ENCODE measurements around the gene NEXN.

NEXN gene

DNA sequence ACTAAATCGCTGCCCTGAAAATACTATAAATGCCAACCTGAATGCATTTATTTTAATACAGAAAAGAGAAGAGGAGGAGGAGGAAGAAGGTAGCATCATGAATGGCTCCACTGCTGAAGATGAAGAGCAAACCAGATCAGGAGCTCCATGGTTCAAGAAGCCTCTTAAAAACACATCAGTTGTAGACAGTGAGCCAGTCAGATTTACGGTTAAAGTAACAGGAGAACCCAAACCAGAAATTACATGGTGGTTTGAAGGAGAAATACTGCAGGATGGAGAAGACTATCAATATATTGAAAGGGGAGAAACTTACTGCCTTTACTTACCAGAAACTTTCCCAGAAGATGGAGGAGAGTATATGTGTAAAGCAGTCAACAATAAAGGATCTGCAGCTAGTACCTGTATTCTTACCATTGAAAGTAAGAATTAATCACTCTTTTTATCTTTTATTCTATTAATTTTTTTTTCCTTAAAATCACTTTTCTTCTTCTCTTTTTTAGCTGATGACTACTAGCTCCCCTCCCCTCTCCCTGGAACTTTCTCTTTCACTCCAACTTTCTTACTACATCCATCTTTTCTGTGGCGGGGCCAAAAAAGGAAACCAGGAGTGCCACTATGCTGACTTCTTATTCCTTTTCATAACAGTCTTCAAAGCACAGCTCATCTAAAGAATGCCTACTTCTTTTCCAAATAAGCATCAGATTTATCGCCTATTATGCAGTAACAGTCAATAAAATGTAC is 54.1 kb downstream of the NEXN start:
- Mint-ChIP-seq H3K27me3 (ENCODE audit: low read depth) (no peaks in the 10 kb centered on the region), H3K27ac (peak overlapping the region in 1 of 3 experiments; percentile 9), H3K9me3 (no peaks in the 10 kb centered on the region), H3K4me1 (no peaks in the 10 kb centered on the region), H3K4me3 (no peak overlapping the region), H3K36me3 (ENCODE audit: low read depth) (peaks cover 70% of the 10 kb centered on the region)
- TF ChIP-seq, protein P1, sequence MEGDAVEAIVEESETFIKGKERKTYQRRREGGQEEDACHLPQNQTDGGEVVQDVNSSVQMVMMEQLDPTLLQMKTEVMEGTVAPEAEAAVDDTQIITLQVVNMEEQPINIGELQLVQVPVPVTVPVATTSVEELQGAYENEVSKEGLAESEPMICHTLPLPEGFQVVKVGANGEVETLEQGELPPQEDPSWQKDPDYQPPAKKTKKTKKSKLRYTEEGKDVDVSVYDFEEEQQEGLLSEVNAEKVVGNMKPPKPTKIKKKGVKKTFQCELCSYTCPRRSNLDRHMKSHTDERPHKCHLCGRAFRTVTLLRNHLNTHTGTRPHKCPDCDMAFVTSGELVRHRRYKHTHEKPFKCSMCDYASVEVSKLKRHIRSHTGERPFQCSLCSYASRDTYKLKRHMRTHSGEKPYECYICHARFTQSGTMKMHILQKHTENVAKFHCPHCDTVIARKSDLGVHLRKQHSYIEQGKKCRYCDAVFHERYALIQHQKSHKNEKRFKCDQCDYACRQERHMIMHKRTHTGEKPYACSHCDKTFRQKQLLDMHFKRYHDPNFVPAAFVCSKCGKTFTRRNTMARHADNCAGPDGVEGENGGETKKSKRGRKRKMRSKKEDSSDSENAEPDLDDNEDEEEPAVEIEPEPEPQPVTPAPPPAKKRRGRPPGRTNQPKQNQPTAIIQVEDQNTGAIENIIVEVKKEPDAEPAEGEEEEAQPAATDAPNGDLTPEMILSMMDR (IDR thresholded peaks at IDR 0.05; ENCODE audit: unreplicated experiment in 3 of 3), result no peak

DNA sequence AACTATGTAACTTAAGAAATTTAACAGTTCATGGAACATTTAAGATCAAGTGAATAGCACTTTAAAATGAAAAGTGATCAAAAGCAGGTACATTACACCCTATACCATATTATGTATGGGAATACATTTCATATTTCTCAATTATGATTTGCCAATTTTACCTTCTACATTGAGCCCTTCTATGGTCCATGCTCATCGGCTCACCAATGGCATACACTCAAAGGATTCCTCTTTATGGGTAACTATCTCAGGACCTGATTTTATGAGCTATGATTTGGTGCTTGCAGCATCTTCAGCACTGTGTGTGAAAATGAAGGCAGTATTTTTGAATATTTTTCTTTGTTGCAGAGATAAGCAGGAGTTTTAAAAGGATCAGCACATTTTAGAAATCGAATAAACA is 56.9 kb downstream of the NEXN start:
- no peaks in the 10 kb centered on the region for H3K9me3 Mint-ChIP-seq
- no peak overlapping the region for H3K27ac Mint-ChIP-seq
- peaks cover 68% of the 10 kb centered on the region for H3K36me3 Mint-ChIP-seq (ENCODE audit: low read depth)
- TF ChIP-seq, protein P1 (IDR thresholded peaks at IDR 0.05; ENCODE audit: unreplicated experiment in 3 of 3), result no peak
- no peak overlapping the region for H3K4me3 Mint-ChIP-seq
- no peaks in the 10 kb centered on the region for H3K4me1 Mint-ChIP-seq
- no peaks in the 10 kb centered on the region for H3K27me3 Mint-ChIP-seq (ENCODE audit: low read depth)

DNA sequence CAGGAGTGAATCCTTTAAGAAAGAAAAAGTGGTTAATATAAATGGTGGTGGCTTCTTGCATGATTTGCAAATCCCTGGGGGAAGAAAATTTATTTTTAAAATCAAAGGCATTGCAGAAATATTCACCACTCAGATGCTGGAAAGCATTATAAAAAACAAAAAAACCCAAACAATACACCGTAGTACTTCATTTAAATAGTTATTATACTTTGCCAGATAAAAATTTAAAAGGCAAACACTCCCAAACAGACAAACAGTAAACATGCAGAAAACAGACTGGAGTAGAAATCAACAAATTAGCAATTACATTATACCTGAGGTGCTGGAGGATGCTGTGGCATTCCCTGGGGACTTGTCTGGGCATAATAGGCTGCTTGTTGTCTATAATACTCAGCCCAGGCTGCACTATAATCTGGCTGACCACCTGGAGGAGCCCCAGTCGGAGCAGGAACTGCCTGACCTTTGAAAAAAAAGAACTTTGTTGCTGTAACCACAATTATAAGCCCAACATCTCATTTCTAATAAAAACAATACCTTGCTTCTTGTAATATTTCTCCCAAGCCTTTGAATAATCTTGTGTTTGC is 60.5 kb downstream of the NEXN start:
- Mint-ChIP-seq H3K4me1 (no peaks in the 10 kb centered on the region), H3K27ac (no peak overlapping the region), H3K36me3 (ENCODE audit: low read depth) (peaks cover 67% of the 10 kb centered on the region), H3K9me3 (no peaks in the 10 kb centered on the region), H3K4me3 (no peak overlapping the region), H3K27me3 (ENCODE audit: low read depth) (no peaks in the 10 kb centered on the region)
- TF ChIP-seq, protein P1 (IDR thresholded peaks at IDR 0.05; ENCODE audit: unreplicated experiment in 3 of 3), result peak in 1 of 3 experiments; percentile 9

DNA sequence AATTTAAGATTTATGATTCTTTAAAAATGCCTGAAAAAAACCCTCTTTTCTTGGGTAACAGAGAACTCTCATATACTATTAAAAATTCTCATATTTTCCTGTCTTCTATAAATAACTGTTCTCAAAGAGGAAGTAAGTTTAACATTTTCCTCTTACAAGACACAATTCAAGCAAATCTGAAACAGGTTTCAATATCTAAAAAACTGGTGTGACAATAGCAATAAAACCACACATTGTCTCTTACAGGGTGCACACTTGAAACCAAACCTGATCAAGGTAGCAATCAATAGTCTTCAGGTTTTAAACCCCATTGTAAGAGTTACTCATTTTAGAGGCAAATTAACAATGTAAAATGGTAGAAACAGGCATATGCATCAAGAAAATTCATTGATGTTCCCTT is 62.4 kb downstream of the NEXN start:
- H3K4me3 Mint-ChIP-seq, result no peak overlapping the region
- no peaks in the 10 kb centered on the region for H3K4me1 Mint-ChIP-seq
- H3K27me3 Mint-ChIP-seq (ENCODE audit: low read depth), result no peaks in the 10 kb centered on the region
- no peak overlapping the region for H3K27ac Mint-ChIP-seq
- TF ChIP-seq, protein P1 (IDR thresholded peaks at IDR 0.05; ENCODE audit: unreplicated experiment in 3 of 3), result no peak
- H3K9me3 Mint-ChIP-seq, result no peaks in the 10 kb centered on the region
- H3K36me3 Mint-ChIP-seq (ENCODE audit: low read depth), result peaks cover 66% of the 10 kb centered on the region

DNA sequence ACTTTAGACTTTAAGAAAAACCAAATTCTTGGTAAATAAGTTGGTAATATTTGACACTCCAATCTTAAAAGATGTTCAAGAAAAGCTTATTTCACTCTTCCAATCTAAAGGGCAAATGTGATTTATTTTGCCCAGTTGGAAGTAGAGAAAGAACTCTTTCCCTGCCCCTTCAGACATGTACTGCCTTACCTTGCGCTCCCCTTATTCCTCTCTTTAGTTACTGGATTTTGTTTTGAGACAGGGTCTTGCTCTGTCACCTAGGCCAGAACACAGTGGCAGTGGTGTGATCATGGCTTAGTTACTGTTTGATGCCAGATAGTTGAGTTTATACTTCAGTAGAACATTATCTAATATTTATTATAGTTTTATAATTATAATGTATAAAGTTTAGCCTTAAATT is 62.9 kb downstream of the NEXN start:
- Mint-ChIP-seq H3K36me3 (ENCODE audit: low read depth) (peaks cover 66% of the 10 kb centered on the region), H3K27me3 (ENCODE audit: low read depth) (no peaks in the 10 kb centered on the region), H3K4me3 (no peak overlapping the region), H3K9me3 (no peaks in the 10 kb centered on the region), H3K27ac (peak overlapping the region in 2 of 3 experiments; percentile 18 to 20), H3K4me1 (no peaks in the 10 kb centered on the region)
- TF ChIP-seq, protein P1 (IDR thresholded peaks at IDR 0.05; ENCODE audit: unreplicated experiment in 3 of 3), result no peak

DNA sequence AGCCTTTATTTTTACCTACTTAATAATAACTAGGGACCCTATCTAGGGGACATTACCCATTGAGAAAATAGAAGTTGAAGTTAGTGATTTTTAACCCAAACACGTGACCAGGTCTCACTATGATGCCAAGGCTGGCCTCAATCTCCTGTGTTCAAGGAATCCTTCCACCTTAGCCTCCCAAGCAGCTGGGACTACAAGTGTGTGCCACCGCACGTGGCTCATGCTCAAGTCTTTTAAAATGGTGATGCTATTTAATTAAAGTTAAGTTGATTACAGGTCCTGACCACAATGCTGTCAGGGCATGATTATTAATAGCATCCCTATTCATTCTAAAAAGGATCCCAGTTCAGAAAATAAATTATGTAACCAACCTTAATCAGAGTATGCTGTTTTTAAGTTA is 65.5 kb downstream of the NEXN start:
- H3K4me3 Mint-ChIP-seq, result no peak overlapping the region
- no peaks in the 10 kb centered on the region for H3K9me3 Mint-ChIP-seq
- H3K27me3 Mint-ChIP-seq (ENCODE audit: low read depth), result no peaks in the 10 kb centered on the region
- H3K36me3 Mint-ChIP-seq (ENCODE audit: low read depth), result peaks cover 66% of the 10 kb centered on the region
- TF ChIP-seq, protein P1 (IDR thresholded peaks at IDR 0.05; ENCODE audit: unreplicated experiment in 3 of 3), result no peak
- no peak overlapping the region for H3K27ac Mint-ChIP-seq
- no peaks in the 10 kb centered on the region for H3K4me1 Mint-ChIP-seq

Data from nephron (organoid).